Liver (tissue), 9 donors: ENCODE results near the gene ZNF175. TPM values are rescaled to one million over a fixed set of nuclear protein-coding genes. Genes with fewer than 3 reads are reported as not detected.

Source experiments
- DNase-seq: peaks from one replicate; pipeline ENCODE4 v3.0.0-alpha.2; 2017; ENCODE audit warnings: low spot score
- H3K27ac ChIP-seq, 2 donors: one replicate each; pipeline ENCODE4 v1.7.0; 2013; ENCODE audit warnings: inconsistent platforms in 2 of 2, low read length in 2 of 2, control low read depth in 1 of 2, low read depth in 1 of 2, mild to moderate bottlenecking in 1 of 2
- H3K27me3 ChIP-seq, 4 donors: one replicate each; pipeline versions ENCODE4 v1.6.1 to v1.7.0; 2013; ENCODE audit warnings: low read length in 3 of 4, inconsistent platforms in 1 of 4, mild to moderate bottlenecking in 1 of 4, moderate library complexity in 1 of 4; ENCODE audit not compliant: control insufficient read depth in 4 of 4, insufficient read depth in 4 of 4
- H3K36me3 ChIP-seq, 4 donors: one replicate each; pipeline versions ENCODE4 v1.6.1 to v1.7.0; 2013; ENCODE audit warnings: low read length in 3 of 4, mild to moderate bottlenecking in 3 of 4, low read depth in 1 of 4, moderate library complexity in 1 of 4; ENCODE audit not compliant: control insufficient read depth in 4 of 4, insufficient read depth in 3 of 4
- H3K4me1 ChIP-seq, 4 donors: one replicate each; pipeline versions ENCODE4 v1.6.1 to v1.7.0; 2013; ENCODE audit warnings: low read length in 3 of 4, mild to moderate bottlenecking in 3 of 4, moderate library complexity in 1 of 4; ENCODE audit not compliant: control insufficient read depth in 4 of 4, insufficient read depth in 4 of 4
- H3K4me3 ChIP-seq, 3 donors: one replicate each; pipeline versions ENCODE4 v1.6.1 to v1.7.0; 2013; ENCODE audit warnings: low read length in 3 of 3, control low read depth in 1 of 3, low read depth in 1 of 3, mild to moderate bottlenecking in 1 of 3
- H3K9ac ChIP-seq, 2 donors: one replicate each; pipeline ENCODE4 v1.7.0; 2013; ENCODE audit warnings: low read length in 2 of 2, mild to moderate bottlenecking in 2 of 2, moderate library complexity in 2 of 2, control low read depth in 1 of 2, low read depth in 1 of 2
- H3K9me3 ChIP-seq, 4 donors: one replicate each; pipeline versions ENCODE4 v1.6.1 to v1.7.0; 2013; ENCODE audit warnings: low read length in 3 of 4; ENCODE audit not compliant: control insufficient read depth in 4 of 4
- ATF3 ChIP-seq: IDR thresholded peaks from 2 replicates; pipeline ENCODE4 v1.6.1; 2016; ENCODE audit warnings: antibody characterized with exemption
- CTCF ChIP-seq: fragments of 150-350 bp; IDR thresholded peaks from 2 replicates; pipeline ENCODE4 v1.5.1; 2017; ENCODE audit warnings: improper control_type of control experiment, low read depth, low read length; ENCODE audit not compliant: missing input control
- EGR1 ChIP-seq, 2 donors: IDR thresholded peaks; 2 replicates each; pipeline ENCODE4 v1.6.1; 2016 to 2018; ENCODE audit warnings: antibody characterized with exemption in 2 of 2, low read depth in 2 of 2
- FOXA1 ChIP-seq: IDR thresholded peaks from 2 replicates; pipeline ENCODE4 v1.6.1; 2016; ENCODE audit warnings: antibody characterized with exemption
- FOXA2 ChIP-seq: IDR thresholded peaks from 2 replicates; pipeline ENCODE4 v1.6.1; 2016; ENCODE audit warnings: antibody characterized with exemption
- GABPA ChIP-seq, 2 donors: IDR thresholded peaks in 1 of 2; conservative IDR thresholded peaks in 1 of 2; 2 replicates each; pipeline ENCODE4 v1.6.1; 2016; ENCODE audit warnings: antibody characterized with exemption in 2 of 2, mild to moderate bottlenecking in 1 of 2, moderate library complexity in 1 of 2
- HNF4A ChIP-seq, 2 donors: conservative IDR thresholded peaks; 2 replicates each; pipeline ENCODE4 v1.6.1; 2016; ENCODE audit warnings: antibody characterized with exemption in 2 of 2, mild to moderate bottlenecking in 2 of 2
- HNF4G ChIP-seq: IDR thresholded peaks from 2 replicates; pipeline ENCODE4 v1.6.1; 2016; ENCODE audit warnings: antibody characterized with exemption
- JUND ChIP-seq, 2 donors: IDR thresholded peaks; 2 replicates each; pipeline ENCODE4 v1.6.1; 2016; ENCODE audit warnings: antibody characterized with exemption in 2 of 2
- MAX ChIP-seq: IDR thresholded peaks from 2 replicates; pipeline ENCODE4 v1.6.1; 2016; ENCODE audit warnings: antibody characterized with exemption
- NR2F2 ChIP-seq: IDR thresholded peaks from 2 replicates; pipeline ENCODE4 v1.6.1; 2016; ENCODE audit warnings: antibody characterized with exemption
- RAD21 ChIP-seq, 2 donors: IDR thresholded peaks; 2 replicates each; pipeline ENCODE4 v1.6.1; 2016; ENCODE audit warnings: antibody characterized with exemption in 2 of 2, mild to moderate bottlenecking in 2 of 2
- REST ChIP-seq: IDR thresholded peaks from 2 replicates; pipeline ENCODE4 v1.6.1; 2016; ENCODE audit warnings: antibody characterized with exemption, mild to moderate bottlenecking
- RXRA ChIP-seq, 2 donors: IDR thresholded peaks; 2 replicates each; pipeline ENCODE4 v1.6.1; 2017 to 2018; ENCODE audit warnings: antibody characterized with exemption in 2 of 2, mild to moderate bottlenecking in 1 of 2
- SP1 ChIP-seq: IDR thresholded peaks from 2 replicates; pipeline ENCODE4 v1.6.1; 2018; ENCODE audit warnings: antibody characterized with exemption, mild to moderate bottlenecking
- TAF1 ChIP-seq: conservative IDR thresholded peaks from 2 replicates; pipeline ENCODE4 v1.6.1; 2016; ENCODE audit warnings: antibody characterized with exemption, mild to moderate bottlenecking
- YY1 ChIP-seq: IDR thresholded peaks from 2 replicates; pipeline ENCODE4 v1.6.1; 2016; ENCODE audit warnings: antibody characterized with exemption, mild to moderate bottlenecking
- ZBTB33 ChIP-seq: IDR thresholded peaks from 2 replicates; pipeline ENCODE4 v1.6.1; 2016; ENCODE audit warnings: antibody characterized with exemption
- WGBS: extraction: QIAGEN DNeasy Blood & Tissue Kit; methylation state at CpG from one replicate; pipeline ENCODE4 v1.1.7; 2013; 5-methylcytosine and 5-hydroxymethylcytosine counted together
- polyA plus RNA-seq, 2 donors: library from polyadenylated mRNA; stranded (reverse) in 1 of 2; unstranded in 1 of 2; fragments of 200-250 nt in 1 of 2; fragments of >200 nt in 1 of 2; fragmentation: Nextera tagmentation in 1 of 2; extraction: Ambion mirVana in 1 of 2; gene quantifications; one replicate each; pipeline versions ENCODE4 v1.2.1 to v1.2.3, GENCODE V29; 2013 to 2015
- total RNA-seq, 2 donors: library from RNA; depleted of rRNA; stranded (reverse); fragments of >200 nt; gene quantifications; one replicate each; pipeline ENCODE4 v1.2.3, GENCODE V29; 2014
- donor health status: healthy.
- donor health status: healthy.
- donor health status: healthy.
- donor health status: healthy.
- donor health status: healthy.

The ZNF175 gene
- total RNA-seq (1 to 10 TPM; 3.9 to 5.3 TPM), polyA plus RNA-seq (1 to 10 TPM in 1 of 2 donors, under 1 TPM in 1; 0.60 to 1.1 TPM)

GRCh38 chr19:51570962-51571575 is at the start of gene ZNF175:
TSS of gene ZNF175 (plus strand) at chr19:51571283. CDS start at chr19:51573330, 2,047 bp downstream.
- peaks cover 5 to 17% (median 9%) of the 10 kb centered on the region in 4 donors for H3K4me1 ChIP-seq
- H3K9ac ChIP-seq = no peak within 1 kb of the TSS
- H3K36me3 ChIP-seq = peaks cover 3 to 18% (median 9%) of the 10 kb centered on the region in 4 donors
- peak within 1 kb of the TSS; percentile 71 to 85 (median 73) for H3K4me3 ChIP-seq
- TF ChIP-seq CTCF (no peak), EGR1 (IDR thresholded peaks at IDR 0.05; ENCODE audit: low read depth in 2 of 2) (no peak), YY1 (peak; percentile 100), NR2F2 (no peak), ZBTB33 (peak; percentile 93), HNF4A (conservative IDR thresholded peaks at IDR 0.05) (peak in 1 of 2 donors; percentile 38), MAX (peak; percentile 60), HNF4G (no peak), ATF3 (no peak), RAD21 (IDR thresholded peaks at IDR 0.05) (peak; percentile 17 to 37), FOXA2 (peak; percentile 15), JUND (IDR thresholded peaks at IDR 0.05) (no peak), TAF1 (peak; percentile 29), GABPA (IDR thresholded peaks at IDR 0.05 in 1 of 2, conservative IDR thresholded peaks at IDR 0.05 in 1 of 2) (peak; percentile 87 to 96), RXRA (IDR thresholded peaks at IDR 0.05) (peak; percentile 84 to 94), FOXA1 (peak; percentile 11), REST (peak; percentile 35), SP1 (peak; percentile 61)
- under 1% methylated on average over 30 of the region's 30 CpGs for WGBS
- H3K27ac ChIP-seq = peak within 1 kb of the TSS in 1 of 2 donors; percentile 34
- peak; percentile 94 for DNase-seq
- peaks cover 0 to 7% (median 2%) of the 10 kb centered on the region in 4 donors for H3K27me3 ChIP-seq
- no peaks in the 10 kb centered on the region for H3K9me3 ChIP-seq
